Mesendoderm (in vitro differentiated cells): Measurements from ENCODE around the gene NEXN.

Experiments used
- DNase-seq: peaks from one replicate; pipeline ENCODE4 v3.0.0; 2013
- H2AK5ac ChIP-seq: 2 replicates; pipeline ENCODE4 v1.6.1; 2013; ENCODE audit warnings: low read length, inconsistent platforms
- H2BK120ac ChIP-seq: 2 replicates; pipeline ENCODE4 v1.6.1; 2013; ENCODE audit warnings: low read depth, mild to moderate bottlenecking, low read length, moderate library complexity, mixed read lengths
- H2BK15ac ChIP-seq: replicated peaks from 2 replicates; pipeline ENCODE4 v1.6.1; 2013; ENCODE audit warnings: low read depth, mild to moderate bottlenecking, moderate library complexity
- H2BK5ac ChIP-seq: 2 replicates; pipeline ENCODE4 v1.6.1; 2013; ENCODE audit warnings: low read length, inconsistent platforms
- H3K18ac ChIP-seq: 2 replicates; pipeline ENCODE4 v1.6.1; 2013; ENCODE audit warnings: mild to moderate bottlenecking, low read length, mixed read lengths
- H3K23ac ChIP-seq: one replicate; pipeline ENCODE4 v1.6.1; 2013; ENCODE audit warnings: low read length
- H3K27ac ChIP-seq: 2 replicates; pipeline ENCODE4 v1.5.1; 2013; ENCODE audit warnings: low read depth, mild to moderate bottlenecking, inconsistent platforms, low read length, moderate library complexity
- H3K27me3 ChIP-seq: 2 replicates; pipeline ENCODE4 v1.6.1; 2013; ENCODE audit warnings: low read length, control low read depth, mild to moderate bottlenecking, inconsistent platforms; ENCODE audit not compliant: insufficient read depth, poor library complexity
- H3K36me3 ChIP-seq: 2 replicates; pipeline ENCODE4 v1.6.1; 2013; ENCODE audit warnings: low read length, inconsistent platforms; ENCODE audit not compliant: control insufficient read depth, insufficient read depth
- H3K4ac ChIP-seq: one replicate; pipeline ENCODE4 v1.6.1; 2013; ENCODE audit warnings: low read depth, mild to moderate bottlenecking, low read length, moderate library complexity
- H3K4me1 ChIP-seq: 2 replicates; pipeline ENCODE4 v1.6.1; 2013; ENCODE audit warnings: low read depth, low read length, inconsistent platforms; ENCODE audit not compliant: control insufficient read depth
- H3K4me2 ChIP-seq: 2 replicates; pipeline ENCODE4 v1.6.1; 2013; ENCODE audit warnings: low read length
- H3K4me3 ChIP-seq: 2 replicates; pipeline ENCODE4 v1.5.1; 2013; ENCODE audit warnings: mild to moderate bottlenecking, low read length
- H3K56ac ChIP-seq: one replicate; pipeline ENCODE4 v1.6.1; 2013; ENCODE audit warnings: low read length
- H3K79me1 ChIP-seq: 2 replicates; pipeline ENCODE4 v1.6.1; 2013; ENCODE audit warnings: low read length, inconsistent platforms
- H3K79me2 ChIP-seq: 2 replicates; pipeline ENCODE4 v1.6.1; 2013; ENCODE audit warnings: mild to moderate bottlenecking, low read length; ENCODE audit not compliant: control insufficient read depth, insufficient read depth
- H3K9ac ChIP-seq: 2 replicates; pipeline ENCODE4 v1.6.1; 2013; ENCODE audit warnings: low read length, inconsistent platforms
- H4K5ac ChIP-seq: one replicate; pipeline ENCODE4 v1.6.1; 2013; ENCODE audit warnings: low read length
- H4K8ac ChIP-seq: one replicate; pipeline ENCODE4 v1.6.1; 2013; ENCODE audit warnings: low read depth, mild to moderate bottlenecking, control low read depth, low read length, moderate library complexity
- WGBS: extraction: QIAGEN DNeasy Blood & Tissue Kit; methylation state at CpG from one replicate; pipeline ENCODE4 v1.1.7; 2013; ENCODE audit warnings: low lambda C conversion rate, missing lambda C conversion rate; ENCODE audit not compliant: insufficient coverage; ENCODE audit errors: extremely low coverage; 5-methylcytosine and 5-hydroxymethylcytosine counted together

Gene NEXN

GRCh38 chr1:77889671-77890070 is 1.2 kb downstream of the NEXN start:
- H3K27me3 ChIP-seq, result no peaks in the 10 kb centered on the region
- H2BK5ac ChIP-seq, result no peak overlapping the region
- peak overlapping the region; percentile 93 for H3K9ac ChIP-seq
- no CpG with 5 or more reads among the region's 7 CpGs for WGBS
- no peak overlapping the region for H3K4me3 ChIP-seq
- H3K18ac ChIP-seq, result no peak overlapping the region
- DNase-seq, result peak; percentile 14
- H4K5ac ChIP-seq, result no peak overlapping the region
- H2BK120ac ChIP-seq, result no peak overlapping the region
- no peaks in the 10 kb centered on the region for H3K79me2 ChIP-seq
- H4K8ac ChIP-seq, result no peak overlapping the region
- H3K23ac ChIP-seq, result no peak overlapping the region
- H3K27ac ChIP-seq, result no peak overlapping the region
- no peaks in the 10 kb centered on the region for H3K4me1 ChIP-seq
- H3K36me3 ChIP-seq, result no peaks in the 10 kb centered on the region
- no peak overlapping the region for H3K4ac ChIP-seq
- no peak overlapping the region for H2AK5ac ChIP-seq
- no peak overlapping the region for H2BK15ac ChIP-seq
- no peak overlapping the region for H3K4me2 ChIP-seq
- H3K79me1 ChIP-seq, result peaks cover 1% of the 10 kb centered on the region
- no peak overlapping the region for H3K56ac ChIP-seq

- no peak overlapping the region for H3K4ac ChIP-seq
- WGBS, result no CpG with 5 or more reads among the region's 1 CpG
- peaks cover 1% of the 10 kb centered on the region for H3K79me1 ChIP-seq
- H3K4me1 ChIP-seq, result no peaks in the 10 kb centered on the region
- H3K4me3 ChIP-seq, result no peak overlapping the region
- no peak overlapping the region for H4K8ac ChIP-seq
- H3K18ac ChIP-seq, result no peak overlapping the region
- no peak overlapping the region for H3K56ac ChIP-seq
- no peak overlapping the region for H2BK15ac ChIP-seq
- H2BK5ac ChIP-seq, result no peak overlapping the region
- no peak for DNase-seq
- H3K79me2 ChIP-seq, result no peaks in the 10 kb centered on the region
- H4K5ac ChIP-seq, result no peak overlapping the region
- no peak overlapping the region for H3K4me2 ChIP-seq
- no peaks in the 10 kb centered on the region for H3K27me3 ChIP-seq
- no peak overlapping the region for H3K9ac ChIP-seq
- no peaks in the 10 kb centered on the region for H3K36me3 ChIP-seq
- H2BK120ac ChIP-seq, result no peak overlapping the region
- no peak overlapping the region for H3K27ac ChIP-seq
- H2AK5ac ChIP-seq, result no peak overlapping the region
- H3K23ac ChIP-seq, result no peak overlapping the region
These were observed 2.8 kb downstream of the NEXN start for GRCh38 chr1:77891200-77891599.

GRCh38 chr1:77899647-77900320 is 11.4 kb downstream of the NEXN start:
- Histone ChIP-seq H2AK5ac (no peak overlapping the region), H3K4me1 (no peaks in the 10 kb centered on the region), H3K56ac (no peak overlapping the region), H3K79me2 (no peaks in the 10 kb centered on the region), H4K8ac (no peak overlapping the region), H3K4me2 (no peak overlapping the region), H3K18ac (no peak overlapping the region), H3K27me3 (no peaks in the 10 kb centered on the region), H3K27ac (no peak overlapping the region), H2BK5ac (no peak overlapping the region), H4K5ac (no peak overlapping the region), H2BK120ac (no peak overlapping the region), H3K79me1 (no peaks in the 10 kb centered on the region), H3K4ac (no peak overlapping the region), H2BK15ac (no peak overlapping the region), H3K23ac (no peak overlapping the region), H3K9ac (no peak overlapping the region), H3K4me3 (no peak overlapping the region), H3K36me3 (no peaks in the 10 kb centered on the region)
- no peak for DNase-seq
- WGBS, result no CpG with 5 or more reads among the region's 4 CpGs

- peak; percentile 77 for DNase-seq
- WGBS, result no CpG with 5 or more reads among the region's 4 CpGs
- no peaks in the 10 kb centered on the region for H3K79me2 ChIP-seq
These were observed 12.4 kb downstream of the NEXN start for GRCh38 chr1:77900687-77901293.

GRCh38 chr1:77905603-77906002 is 17.2 kb downstream of the NEXN start:
- Histone ChIP-seq H3K36me3 (no peaks in the 10 kb centered on the region), H2BK5ac (no peak overlapping the region), H3K18ac (no peak overlapping the region), H3K23ac (no peak overlapping the region), H3K4me3 (no peak overlapping the region), H2BK15ac (no peak overlapping the region), H3K9ac (no peak overlapping the region), H3K4ac (no peak overlapping the region), H4K8ac (no peak overlapping the region), H3K4me1 (no peaks in the 10 kb centered on the region), H3K4me2 (no peak overlapping the region), H4K5ac (no peak overlapping the region), H3K27ac (no peak overlapping the region), H3K79me2 (no peaks in the 10 kb centered on the region), H3K56ac (no peak overlapping the region), H2AK5ac (no peak overlapping the region), H3K27me3 (no peaks in the 10 kb centered on the region), H3K79me1 (no peaks in the 10 kb centered on the region), H2BK120ac (no peak overlapping the region)
- DNase-seq, result no peak
- WGBS, result no CpG with 5 or more reads among the region's 1 CpG

More at GRCh38 chr1:77900687-77901293, 12.4 kb downstream of the NEXN start:
- H3K18ac ChIP-seq, result no peak overlapping the region
- no peak overlapping the region for H2AK5ac ChIP-seq
- H4K8ac ChIP-seq, result no peak overlapping the region
- H3K27me3 ChIP-seq, result no peaks in the 10 kb centered on the region
- no peak overlapping the region for H3K27ac ChIP-seq
- no peak overlapping the region for H3K9ac ChIP-seq
- no peaks in the 10 kb centered on the region for H3K36me3 ChIP-seq
- H3K4me3 ChIP-seq, result no peak overlapping the region
- H2BK120ac ChIP-seq, result no peak overlapping the region
- no peak overlapping the region for H3K4ac ChIP-seq
- no peak overlapping the region for H2BK5ac ChIP-seq
- no peaks in the 10 kb centered on the region for H3K4me1 ChIP-seq
- H4K5ac ChIP-seq, result no peak overlapping the region
- no peak overlapping the region for H3K23ac ChIP-seq
- no peak overlapping the region for H2BK15ac ChIP-seq
- H3K56ac ChIP-seq, result no peak overlapping the region
- H3K79me1 ChIP-seq, result no peaks in the 10 kb centered on the region
- no peak overlapping the region for H3K4me2 ChIP-seq
